Colon (tissue), 2 donors: Measurements from ENCODE around the gene DNMT3L.

Experiments
- FAIRE-seq: peaks from 2 replicates; lab custom pipeline; 2012; peaks lifted over from hg19 to GRCh38; lab: Jason Lieb, UNC
- donor health status: control.
- donor health status: control.

The DNMT3L gene

GRCh38 chr21:44279354-44280260 is 17.9 kb upstream of the DNMT3L start:
- FAIRE-seq, result no peak

GRCh38 chr21:44275041-44275440 is 13.3 kb upstream of the DNMT3L start:
- no peak for FAIRE-seq

GRCh38 chr21:44273046-44273445 is 11.3 kb upstream of the DNMT3L start:
- FAIRE-seq, result no peak

- FAIRE-seq, result no peak
Measured at GRCh38 chr21:44272284-44272858, 10.7 kb upstream of the DNMT3L start.

GRCh38 chr21:44271558-44272283 is 10.0 kb upstream of the DNMT3L start:
- no peak for FAIRE-seq

GRCh38 chr21:44269090-44269489 is 7.4 kb upstream of the DNMT3L start:
- FAIRE-seq, result no peak

GRCh38 chr21:44267655-44268142 is 6.0 kb upstream of the DNMT3L start:
- FAIRE-seq, result no peak

- FAIRE-seq, result no peak
Measured at GRCh38 chr21:44265734-44266270, 4.1 kb upstream of the DNMT3L start.

GRCh38 chr21:44263768-44264167 is 2.1 kb upstream of the DNMT3L start:
- no peak for FAIRE-seq

- no peak for FAIRE-seq
Measured at GRCh38 chr21:44263221-44263760, 1.6 kb upstream of the DNMT3L start.

- no peak for FAIRE-seq
Measured at GRCh38 chr21:44262338-44263056, 800 bp upstream of the DNMT3L start.

- FAIRE-seq, result no peak
Measured at GRCh38 chr21:44260791-44261631, 686 bp downstream of the DNMT3L start.

GRCh38 chr21:44260066-44260465 is 1.6 kb downstream of the DNMT3L start:
- FAIRE-seq, result no peak

GRCh38 chr21:44259082-44259705 is 2.5 kb downstream of the DNMT3L start:
- FAIRE-seq, result no peak

GRCh38 chr21:44258056-44258725 is 3.5 kb downstream of the DNMT3L start:
- FAIRE-seq, result no peak

GRCh38 chr21:44255511-44255981 is 6.2 kb downstream of the DNMT3L start:
- no peak for FAIRE-seq

- FAIRE-seq, result no peak
Measured at GRCh38 chr21:44253832-44254710, 7.6 kb downstream of the DNMT3L start.
